ENCODE measurements around the gene VPS13A.

The VPS13A gene

DNA sequence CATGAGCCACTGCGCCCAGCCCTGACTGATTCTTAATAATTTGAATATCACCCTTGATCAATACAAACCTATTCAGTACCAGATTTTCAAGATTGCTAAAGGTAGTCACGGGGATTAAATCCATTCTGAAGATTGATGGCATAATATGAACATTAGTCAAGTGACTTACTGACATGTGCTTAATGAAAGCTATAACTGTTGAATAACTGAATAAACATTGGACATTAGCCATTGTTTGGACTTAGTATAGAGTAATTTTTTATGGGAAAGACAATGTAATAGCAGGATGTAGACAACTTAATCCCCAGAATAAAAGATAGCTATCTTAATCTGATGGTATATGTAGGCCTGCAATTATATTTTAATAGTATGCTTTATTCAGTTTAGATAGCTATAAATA, 35.0 kb upstream of the VPS13A start:
- no peaks in the 10 kb centered on the region for H3K9me3 ChIP-seq (replicated peaks in 1 of 2; ENCODE audit: control insufficient read depth in 2 of 2, insufficient read depth in 1 of 2, low read depth in 1 of 2, low read length in 2 of 2)
- H2BK15ac ChIP-seq (ENCODE audit: low read length), result no peak overlapping the region
- no peaks in the 10 kb centered on the region for H3K27me3 ChIP-seq (ENCODE audit: control insufficient read depth in 3 of 3, insufficient read depth in 3 of 3, low read depth in 1 of 3, low read length in 3 of 3)
- H3K18ac ChIP-seq (ENCODE audit: low read length), result no peak overlapping the region
- H4K91ac ChIP-seq (ENCODE audit: low read depth, low read length, poor library complexity), result no peak overlapping the region
- H3K14ac ChIP-seq (ENCODE audit: low read length), result no peak overlapping the region
- no peak overlapping the region for H2BK12ac ChIP-seq (ENCODE audit: low read length)
- no peak overlapping the region for H3K9ac ChIP-seq (ENCODE audit: low read depth, low read length, poor library complexity)
- H3K79me1 ChIP-seq (ENCODE audit: low read depth, low read length), result no peaks in the 10 kb centered on the region
- no peak overlapping the region for H2BK5ac ChIP-seq (ENCODE audit: low read length)
- no peak overlapping the region for H2BK120ac ChIP-seq (ENCODE audit: low read depth, low read length)
- H3K4ac ChIP-seq (ENCODE audit: low read length), result no peak overlapping the region
- H3K27ac ChIP-seq (replicated peaks; ENCODE audit: low read length), result no peak overlapping the region
- no peak for DNase-seq (ENCODE audit: low spot score)
- H4K8ac ChIP-seq (ENCODE audit: low read depth, low read length), result no peak overlapping the region
- no peak overlapping the region for H3K23ac ChIP-seq (ENCODE audit: low read depth, low read length, poor library complexity)
- no CpG with 5 or more reads among the region's 2 CpGs for WGBS, 2 donors (ENCODE audit: extremely low coverage in 2 of 2, insufficient read length in 2 of 2, insufficient replicate concordance in 1 of 2)
- no peak overlapping the region for H2AFZ ChIP-seq (ENCODE audit: low read length)
- H3K4me3 ChIP-seq (ENCODE audit: low read length in 2 of 2), result no peak overlapping the region
- H3K4me1 ChIP-seq (ENCODE audit: control insufficient read depth in 2 of 2, insufficient read depth in 1 of 2, low read depth in 1 of 2, low read length in 2 of 2), result no peaks in the 10 kb centered on the region
- no peaks in the 10 kb centered on the region for H3K36me3 ChIP-seq (replicated peaks in 1 of 2; ENCODE audit: control insufficient read depth in 2 of 2, insufficient read depth in 2 of 2, low read length in 2 of 2)
- no peak overlapping the region for H3K4me2 ChIP-seq (ENCODE audit: insufficient read depth, low read length, poor library complexity, severe bottlenecking)
- H2AK5ac ChIP-seq (ENCODE audit: low read depth, low read length), result no peak overlapping the region

DNA sequence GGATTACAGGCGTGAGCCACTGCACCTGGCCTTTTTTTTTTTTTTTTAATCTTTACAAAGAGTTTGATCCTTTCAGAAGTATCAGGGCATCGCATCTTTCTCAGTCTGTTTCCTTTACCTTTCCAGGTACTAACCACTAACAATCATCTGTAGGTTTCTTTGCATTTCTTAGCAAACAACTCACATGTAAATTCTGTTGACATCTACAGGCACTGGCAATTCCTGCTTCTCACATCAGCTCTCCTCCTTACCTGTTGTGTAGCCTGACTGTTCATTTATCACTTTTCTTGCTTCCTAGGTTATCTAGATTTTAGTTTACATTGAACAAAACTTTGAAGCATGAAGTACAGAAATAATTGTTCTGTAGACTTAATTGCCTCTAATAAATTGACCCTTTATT, 27.5 kb upstream of the VPS13A start:
- DNase-seq (ENCODE audit: low spot score), result no peak
- H3K4me2 ChIP-seq (ENCODE audit: insufficient read depth, low read length, poor library complexity, severe bottlenecking), result no peak overlapping the region
- H2BK120ac ChIP-seq (ENCODE audit: low read depth, low read length), result no peak overlapping the region
- H3K27me3 ChIP-seq (ENCODE audit: control insufficient read depth in 3 of 3, insufficient read depth in 3 of 3, low read depth in 1 of 3, low read length in 3 of 3), result no peaks in the 10 kb centered on the region
- no CpG with 5 or more reads among the region's 2 CpGs for WGBS, 2 donors (ENCODE audit: extremely low coverage in 2 of 2, insufficient read length in 2 of 2, insufficient replicate concordance in 1 of 2)
- no peak overlapping the region for H3K4me3 ChIP-seq (ENCODE audit: low read length in 2 of 2)
- H2AFZ ChIP-seq (ENCODE audit: low read length), result no peak overlapping the region
- H3K14ac ChIP-seq (ENCODE audit: low read length), result no peak overlapping the region
- H3K9me3 ChIP-seq (replicated peaks in 1 of 2; ENCODE audit: control insufficient read depth in 2 of 2, insufficient read depth in 1 of 2, low read depth in 1 of 2, low read length in 2 of 2), result no peaks in the 10 kb centered on the region
- H2BK12ac ChIP-seq (ENCODE audit: low read length), result no peak overlapping the region
- no peaks in the 10 kb centered on the region for H3K79me1 ChIP-seq (ENCODE audit: low read depth, low read length)
- no peak overlapping the region for H3K27ac ChIP-seq (replicated peaks; ENCODE audit: low read length)
- H2BK5ac ChIP-seq (ENCODE audit: low read length), result no peak overlapping the region
- H4K91ac ChIP-seq (ENCODE audit: low read depth, low read length, poor library complexity), result no peak overlapping the region
- no peak overlapping the region for H3K9ac ChIP-seq (ENCODE audit: low read depth, low read length, poor library complexity)
- H3K4ac ChIP-seq (ENCODE audit: low read length), result no peak overlapping the region
- H3K4me1 ChIP-seq (ENCODE audit: control insufficient read depth in 2 of 2, insufficient read depth in 1 of 2, low read depth in 1 of 2, low read length in 2 of 2), result no peaks in the 10 kb centered on the region
- H4K8ac ChIP-seq (ENCODE audit: low read depth, low read length), result no peak overlapping the region
- H2AK5ac ChIP-seq (ENCODE audit: low read depth, low read length), result no peak overlapping the region
- no peak overlapping the region for H3K23ac ChIP-seq (ENCODE audit: low read depth, low read length, poor library complexity)
- no peak overlapping the region for H2BK15ac ChIP-seq (ENCODE audit: low read length)
- H3K36me3 ChIP-seq (replicated peaks in 1 of 2; ENCODE audit: control insufficient read depth in 2 of 2, insufficient read depth in 2 of 2, low read length in 2 of 2), result no peaks in the 10 kb centered on the region
- H3K18ac ChIP-seq (ENCODE audit: low read length), result no peak overlapping the region

DNA sequence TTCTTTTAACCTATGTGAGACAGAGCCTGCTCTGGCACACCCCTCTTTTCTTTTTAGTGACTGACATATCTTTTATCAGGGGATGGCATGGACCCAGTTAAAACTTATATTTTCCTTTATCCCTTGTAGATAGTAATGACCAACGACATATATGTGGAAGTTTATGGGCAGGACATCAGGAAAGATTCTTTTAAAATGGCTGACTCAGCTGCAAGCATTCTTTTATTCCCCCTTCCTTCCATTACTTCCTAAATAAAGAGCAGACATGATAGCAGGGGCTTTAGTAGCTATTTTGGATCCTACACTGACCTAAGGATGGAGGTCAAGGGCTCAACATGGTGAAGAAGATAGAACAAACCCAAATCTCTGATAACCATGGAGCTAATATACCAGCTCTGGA, 25.0 kb upstream of the VPS13A start:
- no peaks in the 10 kb centered on the region for H3K79me1 ChIP-seq (ENCODE audit: low read depth, low read length)
- H3K9me3 ChIP-seq (replicated peaks in 1 of 2; ENCODE audit: control insufficient read depth in 2 of 2, insufficient read depth in 1 of 2, low read depth in 1 of 2, low read length in 2 of 2), result no peaks in the 10 kb centered on the region
- no peak overlapping the region for H2BK15ac ChIP-seq (ENCODE audit: low read length)
- no peak overlapping the region for H2AK5ac ChIP-seq (ENCODE audit: low read depth, low read length)
- H3K36me3 ChIP-seq (replicated peaks in 1 of 2; ENCODE audit: control insufficient read depth in 2 of 2, insufficient read depth in 2 of 2, low read length in 2 of 2), result no peaks in the 10 kb centered on the region
- no peaks in the 10 kb centered on the region for H3K27me3 ChIP-seq (ENCODE audit: control insufficient read depth in 3 of 3, insufficient read depth in 3 of 3, low read depth in 1 of 3, low read length in 3 of 3)
- no peak overlapping the region for H3K4ac ChIP-seq (ENCODE audit: low read length)
- H3K14ac ChIP-seq (ENCODE audit: low read length), result no peak overlapping the region
- no peak overlapping the region for H3K4me2 ChIP-seq (ENCODE audit: insufficient read depth, low read length, poor library complexity, severe bottlenecking)
- H3K9ac ChIP-seq (ENCODE audit: low read depth, low read length, poor library complexity), result no peak overlapping the region
- no peak overlapping the region for H2AFZ ChIP-seq (ENCODE audit: low read length)
- H3K18ac ChIP-seq (ENCODE audit: low read length), result no peak overlapping the region
- no peak overlapping the region for H3K27ac ChIP-seq (replicated peaks; ENCODE audit: low read length)
- no peak overlapping the region for H2BK5ac ChIP-seq (ENCODE audit: low read length)
- H4K91ac ChIP-seq (ENCODE audit: low read depth, low read length, poor library complexity), result no peak overlapping the region
- no peak overlapping the region for H3K4me3 ChIP-seq (ENCODE audit: low read length in 2 of 2)
- no peak for DNase-seq (ENCODE audit: low spot score)
- no peak overlapping the region for H2BK12ac ChIP-seq (ENCODE audit: low read length)
- no CpG with 5 or more reads among the region's 1 CpG for WGBS, 2 donors (ENCODE audit: extremely low coverage in 2 of 2, insufficient read length in 2 of 2, insufficient replicate concordance in 1 of 2)
- H3K23ac ChIP-seq (ENCODE audit: low read depth, low read length, poor library complexity), result no peak overlapping the region
- H2BK120ac ChIP-seq (ENCODE audit: low read depth, low read length), result no peak overlapping the region
- no peak overlapping the region for H4K8ac ChIP-seq (ENCODE audit: low read depth, low read length)
- no peaks in the 10 kb centered on the region for H3K4me1 ChIP-seq (ENCODE audit: control insufficient read depth in 2 of 2, insufficient read depth in 1 of 2, low read depth in 1 of 2, low read length in 2 of 2)

DNA sequence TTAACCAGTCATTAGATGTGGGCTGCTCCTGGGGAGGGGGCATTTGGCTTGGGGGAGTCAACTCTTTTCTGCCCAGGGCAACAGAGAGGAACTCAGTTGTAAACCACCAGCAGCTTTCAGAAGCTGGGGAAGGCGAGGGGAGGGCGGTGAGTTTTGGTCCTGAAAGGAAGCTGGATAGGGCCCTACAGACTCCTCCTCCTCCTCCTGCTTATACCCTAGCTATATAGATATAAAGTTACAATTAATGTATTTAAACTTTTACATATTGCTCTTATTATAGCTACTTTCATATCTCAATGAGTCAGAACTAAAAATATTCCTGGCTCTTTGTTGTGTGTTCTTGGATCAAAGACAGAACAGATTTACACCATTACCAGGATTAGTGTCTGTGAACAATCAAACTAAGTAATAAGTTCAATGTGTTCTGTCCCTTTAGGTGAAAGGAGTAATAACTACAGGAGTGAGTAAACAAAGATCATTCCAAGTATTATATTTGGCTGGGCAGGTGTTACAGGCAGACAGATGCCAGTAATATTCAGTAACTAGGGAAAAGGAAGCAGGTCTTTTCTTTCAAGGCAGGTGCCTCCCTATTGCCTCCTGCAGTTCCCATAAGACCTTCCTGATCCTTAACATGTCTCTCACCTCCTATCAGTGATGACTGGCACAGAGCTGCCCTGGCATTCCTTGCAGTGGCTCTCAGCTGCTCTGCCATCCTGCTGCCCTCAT, 20.5 kb upstream of the VPS13A start:
- Histone ChIP-seq H2BK15ac (ENCODE audit: low read length) (no peak overlapping the region), H3K23ac (ENCODE audit: low read depth, low read length, poor library complexity) (no peak overlapping the region), H2BK12ac (ENCODE audit: low read length) (no peak overlapping the region), H2BK120ac (ENCODE audit: low read depth, low read length) (no peak overlapping the region), H3K27ac (replicated peaks; ENCODE audit: low read length) (no peak overlapping the region), H4K8ac (ENCODE audit: low read depth, low read length) (no peak overlapping the region), H2BK5ac (ENCODE audit: low read length) (no peak overlapping the region), H3K14ac (ENCODE audit: low read length) (no peak overlapping the region), H3K18ac (ENCODE audit: low read length) (no peak overlapping the region), H3K9ac (ENCODE audit: low read depth, low read length, poor library complexity) (no peak overlapping the region), H3K9me3 (replicated peaks in 1 of 2; ENCODE audit: control insufficient read depth in 2 of 2, insufficient read depth in 1 of 2, low read depth in 1 of 2, low read length in 2 of 2) (no peaks in the 10 kb centered on the region), H3K4me1 (ENCODE audit: control insufficient read depth in 2 of 2, insufficient read depth in 1 of 2, low read depth in 1 of 2, low read length in 2 of 2) (no peaks in the 10 kb centered on the region), H3K4me2 (ENCODE audit: insufficient read depth, low read length, poor library complexity, severe bottlenecking) (no peak overlapping the region), H4K91ac (ENCODE audit: low read depth, low read length, poor library complexity) (no peak overlapping the region), H3K4ac (ENCODE audit: low read length) (no peak overlapping the region), H3K36me3 (replicated peaks in 1 of 2; ENCODE audit: control insufficient read depth in 2 of 2, insufficient read depth in 2 of 2, low read length in 2 of 2) (no peaks in the 10 kb centered on the region), H3K79me1 (ENCODE audit: low read depth, low read length) (no peaks in the 10 kb centered on the region), H3K27me3 (ENCODE audit: control insufficient read depth in 3 of 3, insufficient read depth in 3 of 3, low read depth in 1 of 3, low read length in 3 of 3) (no peaks in the 10 kb centered on the region), H2AFZ (ENCODE audit: low read length) (no peak overlapping the region), H2AK5ac (ENCODE audit: low read depth, low read length) (no peak overlapping the region), H3K4me3 (ENCODE audit: low read length in 2 of 2) (no peak overlapping the region)
- DNase-seq (ENCODE audit: low spot score), result no peak
- no CpG with 5 or more reads among the region's 2 CpGs for WGBS, 2 donors (ENCODE audit: extremely low coverage in 2 of 2, insufficient read length in 2 of 2, insufficient replicate concordance in 1 of 2)
